Neuron (in vitro differentiated cells): Measurements from ENCODE around the gene FAM3C.

Source experiments
- H2AFZ ChIP-seq: one replicate; pipeline ENCODE4 v1.6.1; 2013; ENCODE audit warnings: low read depth, mild to moderate bottlenecking, inconsistent platforms, low read length, moderate library complexity
- H3K27me3 ChIP-seq: one replicate; pipeline ENCODE4 v1.6.1; 2013; ENCODE audit warnings: low read length; ENCODE audit not compliant: insufficient read depth
- H3K36me3 ChIP-seq: one replicate; pipeline ENCODE4 v1.6.1; 2013; ENCODE audit warnings: low read length; ENCODE audit not compliant: insufficient read depth
- H3K4me1 ChIP-seq: one replicate; pipeline ENCODE4 v1.6.1; 2013; ENCODE audit warnings: low read length; ENCODE audit not compliant: insufficient read depth
- H3K4me3 ChIP-seq: 2 replicates; pipeline ENCODE4 v1.5.1; 2013; ENCODE audit warnings: mild to moderate bottlenecking, low read length, moderate library complexity
- H3K9me3 ChIP-seq: one replicate; pipeline ENCODE4 v1.6.1; 2013; ENCODE audit warnings: low read length

Gene FAM3C

DNA sequence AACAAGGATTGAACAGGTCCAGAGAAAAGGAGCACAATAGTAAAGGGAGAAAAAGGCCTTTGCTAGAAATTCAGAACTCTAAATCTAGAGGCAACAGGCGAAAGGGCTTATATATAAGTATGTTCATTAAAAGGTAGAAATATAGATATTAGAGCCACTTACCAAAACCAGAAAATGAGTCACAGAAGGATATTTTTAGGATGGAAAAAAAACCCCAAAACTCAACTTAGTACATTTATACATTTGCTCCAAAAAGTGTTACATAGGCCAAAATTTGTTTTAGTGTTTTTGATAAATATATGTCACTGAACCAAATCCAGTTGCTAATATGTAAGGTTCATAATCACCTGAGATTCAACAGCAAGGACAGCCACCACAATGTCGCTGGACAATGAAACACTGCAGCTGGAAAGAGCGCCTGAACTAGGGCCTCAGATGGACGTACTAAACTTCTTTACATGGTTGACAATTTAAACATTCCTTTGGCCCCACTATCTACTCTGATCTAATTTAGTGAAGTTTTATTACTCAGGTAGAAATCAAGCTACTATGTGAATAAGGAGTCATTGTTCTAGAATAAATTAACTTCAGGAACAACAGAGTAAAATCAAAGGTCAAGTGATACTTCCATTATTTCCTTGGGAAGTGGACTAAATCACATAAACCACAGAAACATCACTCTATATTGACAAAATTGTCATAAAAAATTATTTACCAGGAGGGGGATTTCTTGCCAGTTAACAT lies 10.9 kb downstream of the FAM3C start:
- no peaks in the 10 kb centered on the region for H3K9me3 ChIP-seq
- no peak overlapping the region for H3K4me3 ChIP-seq
- H3K4me1 ChIP-seq, result peaks cover 3% of the 10 kb centered on the region
- peaks cover 2% of the 10 kb centered on the region for H3K36me3 ChIP-seq
- H2AFZ ChIP-seq, result no peak overlapping the region
- H3K27me3 ChIP-seq, result no peaks in the 10 kb centered on the region

DNA sequence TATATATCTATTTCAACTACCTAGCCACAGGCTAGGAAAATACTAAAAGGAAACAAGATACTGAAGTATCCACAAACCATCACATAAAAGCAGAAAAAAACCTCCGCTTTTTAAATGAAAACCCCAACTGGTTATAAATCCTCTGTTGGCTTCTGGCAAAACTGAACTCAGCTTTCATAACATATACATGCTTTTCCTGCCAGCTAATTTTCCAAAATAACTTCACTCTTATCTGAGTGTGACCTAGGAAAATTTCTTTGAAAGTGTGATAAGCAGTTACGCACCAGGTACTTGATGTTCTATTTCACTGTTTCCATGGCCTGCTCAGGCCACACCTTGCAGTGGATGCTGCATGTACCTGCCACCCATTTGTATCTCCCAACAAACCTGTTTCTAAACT lies 11.8 kb downstream of the FAM3C start:
- Histone ChIP-seq H2AFZ (no peak overlapping the region), H3K4me1 (peaks cover 3% of the 10 kb centered on the region), H3K36me3 (peaks cover 6% of the 10 kb centered on the region), H3K27me3 (no peaks in the 10 kb centered on the region), H3K4me3 (no peak overlapping the region), H3K9me3 (no peaks in the 10 kb centered on the region)

DNA sequence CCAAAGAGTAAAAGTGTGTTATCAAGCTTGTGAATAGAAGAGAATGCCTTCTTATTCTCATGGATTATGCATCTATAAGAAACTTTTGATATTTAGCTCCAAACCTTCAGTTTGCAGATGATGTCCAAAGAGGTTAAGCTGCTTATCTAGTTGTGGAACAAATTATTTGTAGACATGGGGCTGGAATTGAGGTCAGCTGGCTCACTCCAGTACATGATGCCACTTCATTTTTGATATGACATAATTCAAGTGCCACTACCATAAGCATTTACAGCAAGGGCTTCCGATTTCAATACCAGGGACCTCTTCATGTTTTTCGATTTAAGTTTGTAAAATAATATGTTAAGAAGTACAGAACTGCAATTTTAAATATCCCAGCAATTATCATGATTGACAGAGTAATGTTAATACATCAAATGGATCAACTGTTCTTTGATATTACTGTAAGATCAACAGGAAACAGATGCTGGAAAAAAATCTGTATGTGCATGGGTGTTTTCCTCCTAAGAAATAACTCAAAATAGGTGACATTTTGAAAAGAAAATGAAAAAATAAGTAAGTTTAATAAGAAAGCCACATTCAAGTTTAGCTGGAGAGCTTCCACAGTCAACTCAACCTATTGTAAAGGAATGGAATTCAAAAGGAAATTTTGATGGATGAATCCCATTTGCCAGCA lies 12.7 kb downstream of the FAM3C start:
- H2AFZ ChIP-seq, result no peak overlapping the region
- H3K4me1 ChIP-seq, result peaks cover 3% of the 10 kb centered on the region
- H3K4me3 ChIP-seq, result no peak overlapping the region
- no peaks in the 10 kb centered on the region for H3K27me3 ChIP-seq
- no peaks in the 10 kb centered on the region for H3K9me3 ChIP-seq
- peaks cover 8% of the 10 kb centered on the region for H3K36me3 ChIP-seq

DNA sequence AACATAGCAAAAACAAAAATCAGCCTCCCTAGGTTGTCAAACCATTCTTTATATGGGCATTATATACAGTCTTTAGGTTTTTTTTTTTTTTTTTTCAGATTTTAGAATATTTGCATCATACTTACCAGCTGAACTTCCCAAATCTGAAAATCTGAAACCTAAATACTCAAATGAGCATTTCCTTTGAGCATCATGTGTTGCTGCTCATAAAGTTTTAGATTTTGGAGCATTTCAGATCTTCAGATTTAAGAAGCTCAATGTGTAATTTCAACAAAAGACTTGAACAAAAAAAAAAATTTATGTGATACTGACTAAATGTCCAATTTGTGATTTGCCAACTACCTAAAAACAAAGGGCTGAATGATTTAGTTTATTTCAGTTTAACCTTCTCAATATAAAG lies 13.6 kb downstream of the FAM3C start:
- Histone ChIP-seq H3K4me1 (peaks cover 3% of the 10 kb centered on the region), H3K9me3 (no peaks in the 10 kb centered on the region), H3K36me3 (peaks cover 17% of the 10 kb centered on the region), H3K4me3 (no peak overlapping the region), H2AFZ (no peak overlapping the region), H3K27me3 (no peaks in the 10 kb centered on the region)

DNA sequence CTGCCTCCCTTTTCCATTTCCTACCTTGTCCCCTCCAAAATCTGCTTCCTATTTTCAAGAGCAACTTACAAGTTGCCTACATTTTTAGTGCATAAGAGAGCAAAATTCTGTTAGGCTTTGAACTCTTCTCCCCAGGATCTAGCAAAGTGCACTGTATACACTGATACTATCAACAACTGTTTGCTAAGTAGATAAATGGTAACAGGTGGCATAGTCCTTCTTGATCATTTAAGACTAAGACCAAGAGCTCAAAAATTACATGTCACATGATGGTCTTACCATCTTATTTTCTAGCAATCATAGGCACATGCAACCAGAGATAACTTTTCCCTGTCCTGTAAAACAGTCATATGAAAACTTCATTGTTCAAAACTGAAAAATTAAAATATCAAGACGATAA lies 16.2 kb downstream of the FAM3C start:
- Histone ChIP-seq H3K4me1 (no peaks in the 10 kb centered on the region), H3K36me3 (peaks cover 40% of the 10 kb centered on the region), H3K9me3 (no peaks in the 10 kb centered on the region), H2AFZ (no peak overlapping the region), H3K4me3 (no peak overlapping the region), H3K27me3 (no peaks in the 10 kb centered on the region)

DNA sequence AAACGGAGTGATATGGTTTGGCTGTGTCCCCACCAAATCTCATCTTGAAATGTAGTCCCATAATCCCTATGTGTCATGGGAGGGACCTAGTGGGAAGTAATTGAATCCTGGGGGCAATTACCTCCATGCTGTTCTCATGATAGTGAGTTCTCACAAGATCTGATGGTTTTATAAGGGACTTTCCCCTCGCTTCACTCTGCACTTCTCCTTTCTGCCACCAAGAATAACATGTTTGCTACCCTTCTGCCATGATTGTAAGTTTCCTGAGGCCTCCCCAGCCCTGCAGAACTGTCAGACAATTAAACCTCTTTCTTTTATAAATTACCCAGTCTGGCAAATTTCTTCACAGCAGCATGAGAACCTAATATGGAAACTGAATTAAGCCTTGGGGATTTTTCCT lies 19.1 kb downstream of the FAM3C start:
- Histone ChIP-seq H3K4me1 (no peaks in the 10 kb centered on the region), H3K4me3 (no peak overlapping the region), H3K27me3 (no peaks in the 10 kb centered on the region), H3K36me3 (peaks cover 40% of the 10 kb centered on the region), H2AFZ (no peak overlapping the region), H3K9me3 (no peaks in the 10 kb centered on the region)

DNA sequence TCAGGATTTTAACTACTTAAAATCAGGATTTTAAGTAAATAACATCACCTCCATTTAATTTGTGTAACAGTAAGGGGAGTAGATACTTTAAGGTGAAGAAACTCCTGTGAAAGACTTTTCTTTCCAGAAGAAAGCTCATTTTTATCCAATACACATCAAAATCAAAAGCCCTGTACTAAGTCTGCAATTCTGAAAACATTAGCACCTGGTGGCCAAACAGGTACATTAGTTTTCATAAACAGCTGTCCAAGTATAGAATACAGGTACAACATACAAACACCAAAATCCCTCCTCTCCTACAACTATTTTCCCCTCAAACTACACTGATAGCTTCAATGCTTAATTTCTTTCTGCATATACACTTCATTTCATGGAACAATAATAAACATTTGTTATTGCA lies 22.9 kb downstream of the FAM3C start:
- Histone ChIP-seq H2AFZ (no peak overlapping the region), H3K36me3 (peaks cover 59% of the 10 kb centered on the region), H3K4me1 (no peaks in the 10 kb centered on the region), H3K27me3 (no peaks in the 10 kb centered on the region), H3K9me3 (no peaks in the 10 kb centered on the region), H3K4me3 (no peak overlapping the region)

DNA sequence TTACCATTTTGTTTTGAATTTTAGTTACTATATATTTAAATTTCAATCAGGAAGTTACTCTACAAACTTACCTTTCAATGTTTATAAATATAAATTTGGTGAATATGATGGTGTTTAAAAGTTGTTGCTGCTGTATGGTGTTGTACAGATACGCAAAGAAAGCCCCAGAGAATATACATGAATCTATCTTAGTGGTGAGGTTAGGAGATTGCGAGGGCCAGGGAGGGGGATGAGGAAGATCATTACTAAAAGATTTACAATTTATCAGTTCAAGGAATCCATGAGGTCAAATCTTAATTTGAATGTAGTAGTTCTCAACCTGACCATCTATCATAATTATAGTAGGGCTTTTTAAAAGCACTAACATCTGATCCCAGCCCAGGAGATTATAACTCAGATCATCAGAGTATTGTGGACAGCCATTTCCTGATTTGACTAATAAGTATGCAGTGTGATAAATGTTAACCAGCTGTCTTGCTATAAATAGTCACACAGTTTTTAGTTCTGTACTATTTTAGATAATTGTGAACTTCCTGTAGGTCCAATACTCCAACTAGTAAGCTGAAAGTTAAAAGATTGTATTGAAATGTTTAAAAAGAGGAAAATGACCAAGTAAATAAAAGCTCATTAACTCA lies 23.6 kb downstream of the FAM3C start:
- Histone ChIP-seq H3K4me1 (no peaks in the 10 kb centered on the region), H3K9me3 (no peaks in the 10 kb centered on the region), H3K27me3 (no peaks in the 10 kb centered on the region), H3K4me3 (no peak overlapping the region), H2AFZ (no peak overlapping the region), H3K36me3 (peaks cover 57% of the 10 kb centered on the region)

DNA sequence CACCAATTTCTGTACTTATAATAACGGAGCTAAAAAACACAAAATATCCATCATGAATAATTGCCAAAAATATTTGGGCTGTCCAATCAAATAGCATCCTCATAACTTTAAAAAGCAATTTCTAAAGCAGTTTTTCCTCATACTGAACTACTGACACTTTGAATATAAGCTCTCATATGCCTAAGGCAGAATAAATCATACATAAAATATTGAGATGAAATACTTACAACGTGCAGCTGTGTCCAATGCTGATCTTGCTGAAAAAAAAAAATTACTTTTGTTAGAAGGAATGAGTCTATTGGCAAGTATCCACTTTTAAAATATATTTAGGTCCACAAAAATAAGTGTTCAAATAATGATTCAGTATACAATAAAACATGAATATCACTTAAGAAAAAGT lies 24.2 kb downstream of the FAM3C start:
- Histone ChIP-seq H3K36me3 (peaks cover 51% of the 10 kb centered on the region), H3K9me3 (no peaks in the 10 kb centered on the region), H3K27me3 (no peaks in the 10 kb centered on the region), H2AFZ (no peak overlapping the region), H3K4me1 (no peaks in the 10 kb centered on the region), H3K4me3 (no peak overlapping the region)

DNA sequence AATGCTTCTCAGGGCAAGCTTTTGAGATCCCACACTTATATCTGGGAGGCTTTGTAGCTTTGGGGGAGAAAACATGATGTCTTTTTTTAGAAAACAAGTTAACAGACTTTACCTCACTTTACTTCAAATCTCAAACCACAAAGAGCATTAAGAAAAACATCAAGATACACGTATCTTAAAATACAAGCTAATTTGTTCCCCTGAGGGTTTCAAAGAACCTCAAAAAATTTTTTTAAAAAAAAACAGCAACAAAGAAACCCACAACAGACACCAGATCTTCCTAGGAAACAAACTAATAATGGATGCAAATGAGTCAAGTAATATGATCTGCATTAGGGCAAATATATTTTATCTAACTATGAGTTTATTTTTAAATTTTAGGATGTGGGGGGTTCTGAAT lies 24.7 kb downstream of the FAM3C start:
- H3K36me3 ChIP-seq, result peaks cover 47% of the 10 kb centered on the region
- H2AFZ ChIP-seq, result no peak overlapping the region

DNA sequence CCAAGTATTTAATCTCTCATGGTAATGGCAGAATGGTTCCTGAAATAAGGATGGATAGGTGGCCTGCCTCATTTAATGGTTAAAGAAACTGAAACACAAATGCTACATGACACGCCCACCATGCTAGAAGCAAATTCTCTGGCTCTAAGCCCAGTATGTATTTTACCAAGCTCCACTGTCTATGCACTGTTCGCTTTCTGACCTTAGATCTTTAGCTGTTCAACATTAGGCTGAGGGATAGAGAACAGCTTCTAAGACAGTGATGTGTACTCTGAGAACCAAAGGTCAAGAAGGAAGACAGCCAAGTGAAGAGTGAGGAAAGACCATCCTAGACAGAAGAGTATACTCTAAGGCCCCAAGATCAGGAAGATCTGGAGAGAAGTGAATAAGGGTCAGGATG lies 26.6 kb downstream of the FAM3C start:
- peaks cover 40% of the 10 kb centered on the region for H3K36me3 ChIP-seq

More for the DNA sequence above, 24.7 kb downstream of the FAM3C start:
- no peaks in the 10 kb centered on the region for H3K27me3 ChIP-seq
- H3K4me3 ChIP-seq, result no peak overlapping the region
- H3K4me1 ChIP-seq, result no peaks in the 10 kb centered on the region
- H3K9me3 ChIP-seq, result no peaks in the 10 kb centered on the region

DNA sequence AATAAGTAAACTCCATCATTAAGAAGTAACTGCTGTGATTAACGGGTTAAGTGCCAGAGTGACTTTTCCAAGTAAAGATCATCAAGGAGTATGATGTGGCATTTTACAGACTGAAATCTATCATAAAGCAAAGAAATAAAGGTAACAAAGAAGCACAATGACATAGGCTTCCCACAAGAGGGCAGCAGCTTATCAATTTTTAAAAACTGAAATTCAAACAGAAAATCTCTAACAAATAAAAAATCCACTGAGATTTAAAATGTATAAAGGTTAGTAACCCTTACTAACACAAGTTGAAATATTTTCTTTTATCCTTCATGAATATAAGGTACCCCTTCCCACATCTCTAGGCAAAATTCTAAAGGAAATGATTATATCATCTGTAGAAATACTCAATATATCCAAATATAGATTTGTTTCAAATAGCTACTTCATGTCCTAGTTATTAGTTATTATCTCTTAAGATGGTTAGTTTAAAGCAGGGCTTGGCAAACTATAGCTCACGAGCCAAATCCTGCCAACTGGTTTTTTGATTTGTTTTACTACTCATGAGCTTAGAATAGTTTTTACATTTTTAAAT lies 29.2 kb downstream of the FAM3C start:
- peaks cover 56% of the 10 kb centered on the region for H3K36me3 ChIP-seq
- H3K9me3 ChIP-seq, result peaks cover 3% of the 10 kb centered on the region
- H2AFZ ChIP-seq, result no peak overlapping the region
- H3K27me3 ChIP-seq, result no peaks in the 10 kb centered on the region
- no peaks in the 10 kb centered on the region for H3K4me1 ChIP-seq
- H3K4me3 ChIP-seq, result no peak overlapping the region

More for the DNA sequence above, 26.6 kb downstream of the FAM3C start:
- peaks cover 3% of the 10 kb centered on the region for H3K9me3 ChIP-seq
- H3K27me3 ChIP-seq, result no peaks in the 10 kb centered on the region
- no peak overlapping the region for H2AFZ ChIP-seq
- H3K4me1 ChIP-seq, result no peaks in the 10 kb centered on the region
- H3K4me3 ChIP-seq, result no peak overlapping the region

DNA sequence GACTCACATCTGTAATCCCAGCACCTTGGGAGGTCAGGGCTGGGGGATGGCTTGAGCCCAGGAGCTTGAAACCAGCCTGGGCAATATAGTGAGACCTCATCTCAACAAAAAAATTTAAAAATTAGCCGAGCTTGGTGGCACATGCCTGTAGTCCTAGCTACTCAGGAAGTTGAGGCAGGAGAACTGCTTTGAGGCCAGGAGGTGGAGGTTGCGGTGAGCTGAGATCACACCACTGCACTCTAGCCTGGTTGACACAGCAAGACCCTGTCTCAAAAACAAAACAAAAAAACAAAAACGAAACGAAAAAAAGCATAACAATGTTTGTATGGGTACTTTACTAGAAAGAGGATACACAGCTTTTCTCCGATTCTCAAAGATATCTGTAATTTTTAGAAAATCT lies 35.5 kb downstream of the FAM3C start:
- Histone ChIP-seq H2AFZ (no peak overlapping the region), H3K9me3 (peaks cover 2% of the 10 kb centered on the region), H3K4me3 (no peak overlapping the region), H3K27me3 (no peaks in the 10 kb centered on the region), H3K36me3 (peaks cover 71% of the 10 kb centered on the region), H3K4me1 (no peaks in the 10 kb centered on the region)
